OCI-LY1 (cell line): ENCODE measurements around the gene AFTPH.
A peak's percentile ranks its signal among the peaks of the same experiment; 100 is the strongest.
"Not testable (repeated sequence)": the region's sequence is repeated elsewhere in the genome, so short reads cannot be mapped to it uniquely, and the experiment has no call there.

ENCODE experiments used
- H2AFZ ChIP-seq: fragments of 200-600 bp; sonication (generic), shearing (Covaris generic); 2 replicates; pipeline ENCODE4 v1.6.0; 2014; ENCODE audit warnings: antibody characterized with exemption, mild to moderate bottlenecking, low read length
- H3F3A ChIP-seq: fragments of 200-600 bp; sonication (generic), shearing (Covaris generic); 2 replicates; pipeline ENCODE4 v1.6.0; 2014; ENCODE audit warnings: mild to moderate bottlenecking, antibody characterized with exemption, low read length, moderate library complexity; ENCODE audit not compliant: insufficient read depth
- H3K27ac ChIP-seq: fragments of 200-600 bp; sonication (generic); 2 replicates; pipeline ENCODE4 v1.5.1; 2014; ENCODE audit warnings: low read length, mixed run types, mild to moderate bottlenecking, low read depth; ENCODE audit not compliant: poor library complexity, severe bottlenecking
- H3K27me3 ChIP-seq: fragments of 200-600 bp; sonication (generic); 2 replicates; pipeline ENCODE4 v1.6.0; 2014; ENCODE audit warnings: antibody characterized with exemption, mild to moderate bottlenecking, low read length, moderate library complexity; ENCODE audit not compliant: insufficient read depth
- H3K36me3 ChIP-seq: fragments of 200-600 bp; sonication (generic); 2 replicates; pipeline ENCODE4 v1.6.1; 2014; ENCODE audit warnings: mild to moderate bottlenecking, antibody characterized with exemption, low read length, moderate library complexity, mixed read lengths; ENCODE audit not compliant: insufficient read depth
- H3K4me1 ChIP-seq: fragments of 200-600 bp; sonication (generic); 2 replicates; pipeline ENCODE4 v1.5.1; 2014; ENCODE audit warnings: mild to moderate bottlenecking, low read length, moderate library complexity; ENCODE audit not compliant: insufficient read depth, severe bottlenecking
- H3K4me2 ChIP-seq: fragments of 200-600 bp; sonication (generic), shearing (Covaris generic); 2 replicates; pipeline ENCODE4 v1.6.1; 2014; ENCODE audit warnings: low read length
- H3K4me3 ChIP-seq: fragments of 200-600 bp; sonication (generic); 2 replicates; pipeline ENCODE4 v1.5.1; 2014; ENCODE audit warnings: low read length, low read depth, mild to moderate bottlenecking, mixed read lengths; ENCODE audit not compliant: poor library complexity, severe bottlenecking
- H3K79me2 ChIP-seq: fragments of 200-600 bp; shearing (Covaris generic); 2 replicates; pipeline ENCODE4 v1.6.1; 2016; ENCODE audit warnings: mixed run types, low read length, mixed read lengths; ENCODE audit not compliant: insufficient read depth
- H3K9ac ChIP-seq: fragments of 200-600 bp; sonication (generic), shearing (Covaris generic); 2 replicates; pipeline ENCODE4 v1.6.1; 2014; ENCODE audit warnings: mild to moderate bottlenecking, low read length, mixed read lengths
- H3K9me2 ChIP-seq: fragments of 200-600 bp; sonication (generic), shearing (Covaris generic); 2 replicates; pipeline ENCODE4 v1.6.1; 2014; ENCODE audit warnings: low read depth, mild to moderate bottlenecking, low read length, mixed read lengths
- H3K9me3 ChIP-seq: fragments of 200-600 bp; shearing (Covaris generic); 2 replicates; pipeline ENCODE4 v1.6.1; 2014; ENCODE audit warnings: low read length, mixed read lengths
- H4K20me1 ChIP-seq: fragments of 200-600 bp; sonication (generic), shearing (Covaris generic); 2 replicates; pipeline ENCODE4 v1.6.0; 2016; ENCODE audit warnings: mild to moderate bottlenecking, low read length; ENCODE audit not compliant: insufficient read depth
- EZH2 ChIP-seq: fragments of 200-600 bp; sonication (generic), shearing (Covaris generic); IDR thresholded peaks from 2 replicates; pipeline ENCODE4 v1.8.0; 2017; ENCODE audit warnings: borderline replicate concordance, mixed run types, mild to moderate bottlenecking, antibody characterized with exemption, low read length, moderate library complexity, mixed read lengths
- TF ChIP-seq, protein P1 (sequence below): fragments of 200-600 bp; sonication (generic), shearing (Covaris generic); IDR thresholded peaks from 2 replicates; pipeline ENCODE4 v1.5.1; 2017; ENCODE audit warnings: mild to moderate bottlenecking, antibody characterized with exemption, low read length, moderate library complexity, mixed read lengths

The AFTPH gene

DNA sequence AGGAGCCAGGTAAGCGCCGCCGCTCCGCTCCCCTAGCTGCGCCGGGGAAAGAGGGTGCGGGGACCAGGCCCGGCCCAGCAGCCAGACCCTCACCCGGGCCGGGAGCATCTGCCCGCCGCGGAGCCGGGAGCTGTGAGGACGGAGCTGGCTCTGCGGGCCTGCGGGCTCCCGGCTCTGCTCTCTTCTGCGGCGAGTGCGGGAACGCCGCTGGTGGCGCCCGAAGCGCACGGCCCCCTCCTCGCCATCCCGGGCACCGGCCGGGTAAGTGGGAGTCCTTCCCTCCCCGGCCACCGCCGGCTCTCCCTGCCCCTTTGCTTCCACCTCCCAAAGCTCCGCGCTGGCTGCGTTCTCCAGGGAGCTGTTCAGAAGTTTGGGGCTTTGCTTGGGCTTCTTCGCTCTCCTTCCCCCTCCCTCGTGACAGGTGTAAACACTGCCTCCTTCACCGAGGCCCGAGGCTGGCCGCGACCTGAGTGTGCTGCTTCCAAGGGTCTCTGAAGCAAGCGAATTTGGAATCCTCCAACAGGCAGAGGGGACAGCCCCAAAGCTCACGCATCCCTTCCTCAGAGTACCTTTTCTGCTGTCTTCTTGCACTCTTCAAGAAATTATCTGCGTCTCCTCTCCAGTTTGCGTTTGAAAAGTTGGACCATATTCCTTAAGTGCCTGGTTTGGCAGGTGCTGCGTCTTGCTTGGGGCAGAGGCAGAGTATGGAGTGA is 632 bp downstream of the AFTPH start:
- H3K9ac ChIP-seq: peak overlapping the region; percentile 94
- H3K4me1 ChIP-seq: peaks cover 33% of the 10 kb centered on the region
- no peak for TF ChIP-seq EZH2
- TF ChIP-seq, protein P1, sequence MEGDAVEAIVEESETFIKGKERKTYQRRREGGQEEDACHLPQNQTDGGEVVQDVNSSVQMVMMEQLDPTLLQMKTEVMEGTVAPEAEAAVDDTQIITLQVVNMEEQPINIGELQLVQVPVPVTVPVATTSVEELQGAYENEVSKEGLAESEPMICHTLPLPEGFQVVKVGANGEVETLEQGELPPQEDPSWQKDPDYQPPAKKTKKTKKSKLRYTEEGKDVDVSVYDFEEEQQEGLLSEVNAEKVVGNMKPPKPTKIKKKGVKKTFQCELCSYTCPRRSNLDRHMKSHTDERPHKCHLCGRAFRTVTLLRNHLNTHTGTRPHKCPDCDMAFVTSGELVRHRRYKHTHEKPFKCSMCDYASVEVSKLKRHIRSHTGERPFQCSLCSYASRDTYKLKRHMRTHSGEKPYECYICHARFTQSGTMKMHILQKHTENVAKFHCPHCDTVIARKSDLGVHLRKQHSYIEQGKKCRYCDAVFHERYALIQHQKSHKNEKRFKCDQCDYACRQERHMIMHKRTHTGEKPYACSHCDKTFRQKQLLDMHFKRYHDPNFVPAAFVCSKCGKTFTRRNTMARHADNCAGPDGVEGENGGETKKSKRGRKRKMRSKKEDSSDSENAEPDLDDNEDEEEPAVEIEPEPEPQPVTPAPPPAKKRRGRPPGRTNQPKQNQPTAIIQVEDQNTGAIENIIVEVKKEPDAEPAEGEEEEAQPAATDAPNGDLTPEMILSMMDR: peak; percentile 7; the same call in 1 of the 2 replicates
- H3K9me3 ChIP-seq: no peaks in the 10 kb centered on the region
- no peaks in the 10 kb centered on the region for H4K20me1 ChIP-seq
- H3K79me2 ChIP-seq: peaks cover 51% of the 10 kb centered on the region
- H3K36me3 ChIP-seq: peaks cover 11% of the 10 kb centered on the region
- no peaks in the 10 kb centered on the region for H3K27me3 ChIP-seq
- H2AFZ ChIP-seq: no peak overlapping the region
- no peaks in the 10 kb centered on the region for H3F3A ChIP-seq
- H3K4me3 ChIP-seq: peak overlapping the region; percentile 94
- H3K9me2 ChIP-seq: no peaks in the 10 kb centered on the region
- peak overlapping the region; percentile 90 for H3K27ac ChIP-seq
- peak overlapping the region; percentile 97 for H3K4me2 ChIP-seq

GRCh38 chr2:64525317-64525613 is 1.1 kb downstream of the AFTPH start:
- H3K9ac ChIP-seq: peak overlapping the region; percentile 94
- peak overlapping the region; percentile 94 for H3K4me3 ChIP-seq
- H2AFZ ChIP-seq: no peak overlapping the region
- H3K9me2 ChIP-seq: no peaks in the 10 kb centered on the region
- H3K4me2 ChIP-seq: peak overlapping the region; percentile 97
- no peak for TF ChIP-seq EZH2
- TF ChIP-seq, protein P1: no peak
- H3K9me3 ChIP-seq: no peaks in the 10 kb centered on the region
- H3K36me3 ChIP-seq: peaks cover 14% of the 10 kb centered on the region
- H3K27ac ChIP-seq: peak overlapping the region; percentile 90
- H3K4me1 ChIP-seq: peaks cover 33% of the 10 kb centered on the region
- no peaks in the 10 kb centered on the region for H3K27me3 ChIP-seq
- no peaks in the 10 kb centered on the region for H3F3A ChIP-seq
- no peaks in the 10 kb centered on the region for H4K20me1 ChIP-seq
- H3K79me2 ChIP-seq: peaks cover 56% of the 10 kb centered on the region

DNA sequence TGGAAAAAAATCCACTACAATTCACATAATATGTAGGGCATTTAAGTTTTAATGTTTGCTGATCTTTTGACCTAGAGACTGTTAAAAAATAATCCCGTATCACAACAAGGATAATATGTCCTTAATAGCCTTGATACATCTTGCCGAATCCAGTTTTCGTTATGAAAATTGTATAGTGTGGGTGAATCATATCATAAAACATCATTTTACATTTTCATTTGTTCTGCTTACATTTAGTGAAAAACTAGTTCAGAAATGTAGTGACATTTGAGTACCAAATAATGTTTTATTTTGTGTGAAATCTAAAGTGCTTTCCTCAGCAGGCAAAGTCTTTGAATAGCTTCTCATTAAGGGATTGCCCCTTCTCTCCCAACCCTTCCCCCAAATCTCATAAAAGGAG is 1.9 kb downstream of the AFTPH start:
- peak overlapping the region; percentile 97 for H3K4me2 ChIP-seq
- H3K9me2 ChIP-seq: no peaks in the 10 kb centered on the region
- peaks cover 16% of the 10 kb centered on the region for H3K36me3 ChIP-seq
- H4K20me1 ChIP-seq: no peaks in the 10 kb centered on the region
- peaks cover 34% of the 10 kb centered on the region for H3K4me1 ChIP-seq
- peak overlapping the region; percentile 94 for H3K4me3 ChIP-seq
- H3K79me2 ChIP-seq: peaks cover 64% of the 10 kb centered on the region
- no peak overlapping the region for H2AFZ ChIP-seq
- H3K27me3 ChIP-seq: no peaks in the 10 kb centered on the region
- no peaks in the 10 kb centered on the region for H3K9me3 ChIP-seq
- peak overlapping the region; percentile 94 for H3K9ac ChIP-seq
- TF ChIP-seq, protein P1: no peak
- TF ChIP-seq EZH2: no peak
- peak overlapping the region; percentile 90 for H3K27ac ChIP-seq
- H3F3A ChIP-seq: no peaks in the 10 kb centered on the region

DNA sequence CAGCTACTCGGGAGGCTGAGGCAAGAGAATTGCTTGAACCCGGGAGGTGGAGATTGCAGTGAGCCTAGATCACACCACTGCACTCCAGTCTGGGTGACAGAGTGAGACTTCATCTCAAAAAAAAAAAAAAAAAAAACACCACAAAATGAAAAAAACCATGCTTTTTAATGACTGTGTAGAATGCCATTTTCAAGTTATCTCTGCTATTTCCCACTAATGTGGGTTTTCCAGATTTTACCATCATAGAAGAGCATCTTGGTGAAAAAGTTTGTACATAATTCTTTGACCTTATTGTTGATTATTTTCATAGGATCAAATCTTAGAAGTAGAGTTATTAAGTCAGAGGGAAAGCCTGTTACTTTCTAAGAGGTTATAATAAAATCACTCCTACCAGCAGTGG is 6.8 kb downstream of the AFTPH start:
- H2AFZ ChIP-seq, H3K9ac ChIP-seq, H4K20me1 ChIP-seq, H3K4me2 ChIP-seq, H3K27ac ChIP-seq, H3K4me3 ChIP-seq, H3K27me3 ChIP-seq, H3K9me3 ChIP-seq, H3K9me2 ChIP-seq, H3F3A ChIP-seq: not testable (repeated sequence)
- Histone ChIP-seq H3K4me1 (peaks cover 50% of the 10 kb centered on the region), H3K79me2 (peaks cover 100% of the 10 kb centered on the region), H3K36me3 (peaks cover 20% of the 10 kb centered on the region)
